AG10803 (cell line): ENCODE data around the gene RAB3B.
A peak's percentile ranks its signal among the peaks of the same experiment; 100 is the strongest.
"Not testable (repeated sequence)": the region's sequence is repeated elsewhere in the genome, so short reads cannot be mapped to it uniquely, and the experiment has no call there.

Experiments
- DNase-seq: peaks from one replicate; pipeline ENCODE4 v3.0.0; 2010; ENCODE audit warnings: low read depth
- H3K4me3 ChIP-seq: 2 replicates; pipeline ENCODE4 v1.5.1; 2011; ENCODE audit warnings: mild to moderate bottlenecking, low read length, control low read depth
- TF ChIP-seq, protein P1 (sequence below): conservative IDR thresholded peaks from 2 replicates; pipeline ENCODE4 v1.5.1; 2011; ENCODE audit warnings: mild to moderate bottlenecking, low read length, control low read depth, inconsistent platforms

The RAB3B gene

DNA sequence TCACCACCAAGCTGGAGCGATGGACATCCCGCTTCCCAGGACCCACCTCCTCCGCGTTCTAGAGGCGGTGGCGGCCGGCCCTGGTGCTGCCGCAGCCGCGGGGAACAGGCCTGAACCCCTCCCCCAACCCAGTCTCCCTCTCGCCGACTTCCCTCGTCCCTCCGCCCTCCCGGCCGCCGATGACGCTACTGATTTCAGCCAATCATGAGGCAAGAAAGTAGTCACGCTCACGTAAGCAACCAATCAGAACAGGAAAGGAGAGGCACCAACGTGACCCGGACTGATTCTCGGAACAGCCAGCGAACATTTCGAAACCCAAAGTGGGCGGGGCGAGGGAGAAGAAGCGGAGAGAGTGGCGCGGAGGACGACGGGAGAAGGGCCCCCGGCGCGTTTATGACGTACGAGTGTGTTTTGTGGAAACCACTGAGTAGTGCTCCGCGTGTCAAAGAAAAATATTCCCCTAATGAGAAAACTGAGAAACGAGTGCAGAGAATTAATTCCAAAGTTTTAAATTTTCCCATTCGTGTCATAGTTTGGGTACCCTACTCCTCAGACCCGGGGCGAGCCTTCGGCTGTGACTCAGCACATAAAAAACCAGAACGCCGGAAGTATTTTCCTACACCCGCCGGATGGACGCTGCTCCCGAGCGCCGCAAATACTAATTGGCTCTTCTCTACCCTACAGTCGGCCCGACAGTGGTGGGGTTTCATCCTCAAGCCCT is 111.7 kb downstream of the RAB3B start, which contains the start of gene NRDC:
TSS of gene NRDC (minus strand) at position 112 of the 721 bp plus-strand sequence. CDS start 112 bp downstream, outside the sequence.
- peak; percentile 100 for DNase-seq
- TF ChIP-seq, protein P1, sequence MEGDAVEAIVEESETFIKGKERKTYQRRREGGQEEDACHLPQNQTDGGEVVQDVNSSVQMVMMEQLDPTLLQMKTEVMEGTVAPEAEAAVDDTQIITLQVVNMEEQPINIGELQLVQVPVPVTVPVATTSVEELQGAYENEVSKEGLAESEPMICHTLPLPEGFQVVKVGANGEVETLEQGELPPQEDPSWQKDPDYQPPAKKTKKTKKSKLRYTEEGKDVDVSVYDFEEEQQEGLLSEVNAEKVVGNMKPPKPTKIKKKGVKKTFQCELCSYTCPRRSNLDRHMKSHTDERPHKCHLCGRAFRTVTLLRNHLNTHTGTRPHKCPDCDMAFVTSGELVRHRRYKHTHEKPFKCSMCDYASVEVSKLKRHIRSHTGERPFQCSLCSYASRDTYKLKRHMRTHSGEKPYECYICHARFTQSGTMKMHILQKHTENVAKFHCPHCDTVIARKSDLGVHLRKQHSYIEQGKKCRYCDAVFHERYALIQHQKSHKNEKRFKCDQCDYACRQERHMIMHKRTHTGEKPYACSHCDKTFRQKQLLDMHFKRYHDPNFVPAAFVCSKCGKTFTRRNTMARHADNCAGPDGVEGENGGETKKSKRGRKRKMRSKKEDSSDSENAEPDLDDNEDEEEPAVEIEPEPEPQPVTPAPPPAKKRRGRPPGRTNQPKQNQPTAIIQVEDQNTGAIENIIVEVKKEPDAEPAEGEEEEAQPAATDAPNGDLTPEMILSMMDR = no peak

DNA sequence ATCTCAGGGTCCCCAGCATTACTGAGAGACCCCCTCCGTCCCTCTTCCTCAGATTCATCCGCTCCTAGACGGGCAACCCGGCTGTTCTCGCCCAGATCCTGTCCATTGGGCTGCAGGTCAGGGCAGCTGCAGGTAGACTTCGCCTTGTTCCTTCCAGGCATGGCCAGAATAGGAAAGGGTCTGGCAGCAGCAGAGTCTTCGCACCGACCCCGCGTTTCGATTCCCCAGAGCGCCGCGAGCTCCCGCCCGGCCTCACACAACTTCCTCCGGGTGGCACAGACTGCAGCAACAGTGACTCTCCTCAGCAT is 112.2 kb downstream of the RAB3B start:
- H3K4me3 ChIP-seq = peak overlapping the region; percentile 100
- TF ChIP-seq, protein P1 = no peak
- DNase-seq = no peak

More for the DNA sequence above, 111.7 kb downstream of the RAB3B start, which contains the start of gene NRDC:
- peak within 1 kb of the TSS; percentile 100 for H3K4me3 ChIP-seq

DNA sequence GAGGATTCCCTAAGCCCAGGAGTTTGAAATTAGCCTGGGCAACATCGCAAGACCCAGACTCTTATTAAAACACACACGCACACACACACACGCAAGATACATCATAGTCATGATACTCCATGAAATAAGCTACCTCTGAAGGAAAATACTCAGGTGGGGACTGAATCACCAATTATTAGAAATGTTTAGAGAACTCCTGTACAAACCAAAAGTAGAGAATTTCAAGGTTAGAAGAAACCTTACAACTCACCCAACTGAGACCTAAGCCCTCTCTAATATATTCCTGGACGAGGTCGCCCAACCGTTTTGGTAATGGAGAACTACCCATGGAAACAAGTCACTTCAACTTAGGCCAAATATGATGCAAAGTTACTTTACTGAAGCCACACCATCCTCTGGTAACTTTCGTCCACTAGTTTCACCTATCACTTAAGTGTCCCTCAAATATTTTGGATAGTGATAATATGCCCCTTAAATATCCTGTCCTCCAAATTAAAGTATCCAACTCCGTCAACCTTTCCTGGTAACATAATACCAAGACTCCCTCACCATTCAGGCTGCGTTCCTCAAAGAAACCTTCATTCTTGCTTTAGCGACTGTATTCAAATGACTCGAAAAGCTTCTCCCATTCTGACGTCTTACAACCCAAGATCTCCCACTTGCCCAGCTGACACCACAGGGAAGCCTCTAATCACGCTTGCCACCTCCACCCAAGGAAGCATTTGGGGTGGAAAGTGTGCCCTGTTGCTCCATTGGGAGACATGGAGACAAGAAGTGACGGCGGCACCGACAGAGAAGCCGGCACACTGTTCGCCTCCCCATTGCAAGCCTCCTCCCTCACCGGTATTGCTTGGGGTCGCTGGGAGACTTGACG is 112.8 kb downstream of the RAB3B start:
- peak; percentile 41 for DNase-seq
- peak overlapping the region; percentile 100 for H3K4me3 ChIP-seq

DNA sequence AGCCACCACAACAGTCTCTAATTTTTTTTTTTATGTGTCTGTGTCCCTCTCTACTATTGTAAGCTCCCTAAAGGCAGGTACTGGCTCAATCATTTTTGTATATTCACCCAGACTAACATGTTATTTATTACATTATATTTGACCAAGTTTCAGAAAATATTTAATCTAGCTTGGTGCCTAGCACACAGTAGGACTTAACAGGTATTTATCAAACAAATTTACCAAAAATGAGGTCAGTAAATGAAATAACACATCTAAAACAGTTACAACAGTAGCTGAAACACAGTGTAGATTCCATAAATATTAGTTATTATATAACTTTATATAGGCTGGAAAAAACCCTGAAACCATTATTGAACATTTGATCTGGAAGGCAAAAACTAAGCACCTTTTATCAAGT is 114.7 kb downstream of the RAB3B start:
- H3K4me3 ChIP-seq = no peak overlapping the region
- no peak for DNase-seq
- TF ChIP-seq, protein P1 = no peak

More for the DNA sequence above, 112.8 kb downstream of the RAB3B start:
- TF ChIP-seq, protein P1 = no peak

DNA sequence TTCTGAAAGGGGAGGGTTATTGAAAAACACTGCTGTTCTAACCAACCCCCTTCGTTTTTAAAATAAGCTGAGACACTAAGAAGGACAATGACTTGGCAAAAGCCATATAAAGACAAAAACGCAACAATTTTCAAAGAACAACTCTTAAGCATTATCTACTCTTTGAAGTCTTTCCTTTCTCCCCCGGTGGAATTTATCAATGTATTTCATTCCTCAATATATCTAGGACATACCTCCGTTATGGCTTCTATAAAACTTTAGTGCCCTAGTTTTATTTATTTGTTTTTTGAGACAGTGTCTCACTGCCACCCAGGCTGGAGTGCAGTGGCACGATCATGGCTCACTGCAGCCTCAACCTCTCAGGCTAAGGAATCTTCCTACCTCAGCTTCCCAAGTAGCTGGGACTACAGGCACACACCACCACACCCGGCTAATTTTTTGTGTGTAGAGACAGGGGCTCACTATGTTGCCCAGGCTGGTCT is 115.2 kb downstream of the RAB3B start:
- H3K4me3 ChIP-seq = no peak overlapping the region
- TF ChIP-seq, protein P1 = no peak
- no peak for DNase-seq

DNA sequence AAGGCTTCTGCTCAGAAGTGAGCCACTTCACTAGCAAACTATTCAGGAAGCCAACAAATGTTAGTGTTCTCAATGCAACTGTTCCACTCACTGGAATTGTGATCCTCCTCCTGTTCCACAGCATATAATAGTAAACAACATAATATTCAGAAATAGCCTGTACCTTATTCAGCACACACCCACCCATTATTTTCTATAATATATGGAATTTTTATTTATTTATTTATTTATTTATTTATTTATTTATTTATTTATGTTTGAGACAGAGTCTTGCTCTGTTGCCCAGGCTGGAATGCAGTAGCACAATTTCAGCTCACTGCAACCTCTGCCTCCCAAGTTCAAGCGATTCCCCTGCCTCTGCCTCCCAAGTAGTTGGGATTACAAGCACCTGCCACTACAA is 117.2 kb downstream of the RAB3B start:
- H3K4me3 ChIP-seq, DNase-seq: not testable (repeated sequence)

DNA sequence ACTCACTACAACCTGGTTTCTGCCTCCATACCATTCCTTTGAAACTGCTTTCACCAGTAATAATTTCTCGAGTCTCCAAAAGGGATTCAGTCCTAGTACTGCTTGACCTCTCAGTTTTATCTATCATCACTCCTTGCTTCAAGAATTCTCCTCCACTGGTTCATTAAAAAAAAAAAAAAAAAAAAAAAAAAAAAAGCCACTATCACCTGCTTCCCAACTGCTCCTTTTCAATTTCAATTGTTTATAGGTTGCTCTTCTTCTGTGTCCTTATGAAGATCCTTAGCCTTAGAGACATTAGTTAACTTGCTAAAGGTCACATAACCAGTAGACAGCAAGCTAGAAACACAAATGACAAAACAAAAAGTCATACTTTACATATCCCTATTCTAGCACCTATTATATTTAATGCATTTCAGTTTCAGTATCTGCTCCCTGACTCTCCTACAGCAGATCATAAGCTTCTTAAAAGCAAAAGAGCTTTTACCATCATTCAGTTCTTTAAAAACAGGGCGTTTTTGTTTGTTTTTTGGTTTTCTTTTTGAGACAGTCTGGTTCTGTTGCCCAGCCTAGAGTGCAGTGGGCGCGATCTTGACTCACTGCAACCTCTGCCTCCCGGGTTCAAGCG is 119.0 kb downstream of the RAB3B start:
- no peak overlapping the region for H3K4me3 ChIP-seq
- no peak for DNase-seq
- TF ChIP-seq, protein P1 = no peak
